Osteoblast (primary cell): ENCODE data around the gene ADARB2. TPM values are rescaled to one million over a fixed set of nuclear protein-coding genes. Genes with fewer than 3 reads are reported as not detected.
A peak's percentile ranks its signal among the peaks of the same experiment; 100 is the strongest.

Experiments
- DNase-seq: peaks from one replicate; pipeline ENCODE4 v3.0.0; 2011; ENCODE audit warnings: low spot score, mixed read lengths; ENCODE audit not compliant: insufficient read length; ENCODE audit errors: missing footprints
- H2AFZ ChIP-seq: 2 replicates; pipeline ENCODE4 v1.6.0; 2011; ENCODE audit warnings: mild to moderate bottlenecking, low read length
- H3K27ac ChIP-seq: 2 replicates; pipeline ENCODE4 v1.5.1; 2011; ENCODE audit warnings: mild to moderate bottlenecking, low read depth, low read length, moderate library complexity
- H3K27me3 ChIP-seq: 2 replicates; pipeline ENCODE4 v1.6.0; 2012; ENCODE audit warnings: mild to moderate bottlenecking, control low read depth, inconsistent platforms, low read length, moderate library complexity; ENCODE audit not compliant: insufficient read depth
- H3K36me3 ChIP-seq: 2 replicates; pipeline ENCODE4 v1.5.1; 2011; ENCODE audit warnings: mild to moderate bottlenecking, low read length, control low read depth, moderate library complexity; ENCODE audit not compliant: insufficient read depth
- H3K4me1 ChIP-seq: 2 replicates; pipeline ENCODE4 v1.5.1; 2011; ENCODE audit warnings: mild to moderate bottlenecking, low read length, control low read depth, moderate library complexity; ENCODE audit not compliant: insufficient read depth
- H3K4me2 ChIP-seq: 2 replicates; pipeline ENCODE4 v1.6.0; 2011; ENCODE audit warnings: mild to moderate bottlenecking, low read length; ENCODE audit not compliant: insufficient read depth
- H3K4me3 ChIP-seq: fragments of 200-600 bp; sonication (generic); 3 replicates; pipeline ENCODE4 v1.5.1; 2012; ENCODE audit warnings: mild to moderate bottlenecking, low read length, inconsistent platforms; ENCODE audit not compliant: insufficient read depth
- H3K79me2 ChIP-seq: 2 replicates; pipeline ENCODE4 v1.6.0; 2012; ENCODE audit warnings: mild to moderate bottlenecking, low read length, control low read depth, inconsistent platforms; ENCODE audit not compliant: insufficient read depth
- H3K9me3 ChIP-seq: 2 replicates; pipeline ENCODE4 v1.5.1; 2011; ENCODE audit warnings: low read depth, low read length, control low read depth
- H4K20me1 ChIP-seq: 2 replicates; pipeline ENCODE4 v1.6.0; 2012; ENCODE audit warnings: mild to moderate bottlenecking, low read length, control low read depth; ENCODE audit not compliant: insufficient read depth
- total RNA-seq: library from RNA; depleted of rRNA; stranded (reverse); fragments of >200 nt; gene quantifications from 2 replicates; pipeline ENCODE4 v1.2.3, GENCODE V29; 2012
- TF ChIP-seq, protein P1 (sequence below): IDR thresholded peaks from 2 replicates; pipeline ENCODE4 v1.5.1; 2011; ENCODE audit warnings: mild to moderate bottlenecking, low read depth, low read length, moderate library complexity; ENCODE audit errors: extremely low read depth

Gene ADARB2
- total RNA-seq, 1 donor, result not detected

DNA sequence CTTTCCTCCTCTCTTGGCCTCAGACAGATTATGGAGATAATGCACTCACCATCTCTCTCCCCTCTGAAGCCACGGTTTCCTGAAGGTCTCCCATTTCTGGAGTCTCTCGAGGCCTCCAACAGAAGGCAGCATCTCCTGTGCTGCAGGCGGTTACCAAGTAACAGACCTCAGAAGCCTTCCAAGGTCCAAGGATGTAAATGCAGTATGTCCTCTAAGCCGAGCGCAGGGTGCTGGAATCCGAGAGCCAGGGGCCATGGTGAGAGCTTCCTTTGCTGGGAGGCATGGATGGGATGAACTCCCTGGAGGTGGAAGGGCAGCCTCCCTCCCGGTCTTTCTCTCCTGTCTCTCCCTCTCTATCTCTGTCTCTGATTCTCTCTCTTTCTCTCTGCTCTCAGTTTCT, 79.8 kb downstream of the ADARB2 start:
- no peaks in the 10 kb centered on the region for H3K9me3 ChIP-seq
- no peak overlapping the region for H3K4me2 ChIP-seq
- TF ChIP-seq, protein P1, sequence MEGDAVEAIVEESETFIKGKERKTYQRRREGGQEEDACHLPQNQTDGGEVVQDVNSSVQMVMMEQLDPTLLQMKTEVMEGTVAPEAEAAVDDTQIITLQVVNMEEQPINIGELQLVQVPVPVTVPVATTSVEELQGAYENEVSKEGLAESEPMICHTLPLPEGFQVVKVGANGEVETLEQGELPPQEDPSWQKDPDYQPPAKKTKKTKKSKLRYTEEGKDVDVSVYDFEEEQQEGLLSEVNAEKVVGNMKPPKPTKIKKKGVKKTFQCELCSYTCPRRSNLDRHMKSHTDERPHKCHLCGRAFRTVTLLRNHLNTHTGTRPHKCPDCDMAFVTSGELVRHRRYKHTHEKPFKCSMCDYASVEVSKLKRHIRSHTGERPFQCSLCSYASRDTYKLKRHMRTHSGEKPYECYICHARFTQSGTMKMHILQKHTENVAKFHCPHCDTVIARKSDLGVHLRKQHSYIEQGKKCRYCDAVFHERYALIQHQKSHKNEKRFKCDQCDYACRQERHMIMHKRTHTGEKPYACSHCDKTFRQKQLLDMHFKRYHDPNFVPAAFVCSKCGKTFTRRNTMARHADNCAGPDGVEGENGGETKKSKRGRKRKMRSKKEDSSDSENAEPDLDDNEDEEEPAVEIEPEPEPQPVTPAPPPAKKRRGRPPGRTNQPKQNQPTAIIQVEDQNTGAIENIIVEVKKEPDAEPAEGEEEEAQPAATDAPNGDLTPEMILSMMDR, result no peak
- H3K79me2 ChIP-seq, result no peaks in the 10 kb centered on the region
- H3K36me3 ChIP-seq, result no peaks in the 10 kb centered on the region
- H2AFZ ChIP-seq, result no peak overlapping the region
- H3K27ac ChIP-seq, result no peak overlapping the region
- H3K27me3 ChIP-seq, result no peaks in the 10 kb centered on the region
- no peak overlapping the region for H3K4me3 ChIP-seq
- H4K20me1 ChIP-seq, result no peaks in the 10 kb centered on the region
- H3K4me1 ChIP-seq, result no peaks in the 10 kb centered on the region
- peak; percentile 34 for DNase-seq

DNA sequence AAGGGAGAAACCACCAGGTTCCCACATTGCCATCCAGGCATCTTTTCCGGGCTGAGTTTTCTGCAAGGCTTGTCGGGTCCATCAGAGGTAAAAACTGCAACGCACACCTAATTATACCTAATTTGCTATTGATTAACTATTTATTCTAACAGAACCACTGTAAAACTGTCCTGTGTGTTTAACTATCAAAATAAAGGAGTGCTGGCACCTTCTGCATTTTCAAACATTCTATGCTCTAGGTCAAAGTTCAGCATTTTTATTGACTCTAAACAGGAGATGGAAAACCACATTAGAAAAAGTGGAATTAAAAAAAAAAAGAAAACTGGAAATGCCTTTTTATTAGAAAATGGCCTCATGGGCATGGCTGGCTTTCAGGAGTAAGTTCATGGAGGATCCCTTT, 82.0 kb downstream of the ADARB2 start:
- Histone ChIP-seq H2AFZ (no peak overlapping the region), H3K27ac (no peak overlapping the region), H3K36me3 (no peaks in the 10 kb centered on the region), H3K9me3 (no peaks in the 10 kb centered on the region), H3K4me2 (no peak overlapping the region), H4K20me1 (no peaks in the 10 kb centered on the region), H3K27me3 (no peaks in the 10 kb centered on the region), H3K79me2 (no peaks in the 10 kb centered on the region), H3K4me1 (no peaks in the 10 kb centered on the region), H3K4me3 (no peak overlapping the region)
- no peak for DNase-seq
- TF ChIP-seq, protein P1, result no peak

DNA sequence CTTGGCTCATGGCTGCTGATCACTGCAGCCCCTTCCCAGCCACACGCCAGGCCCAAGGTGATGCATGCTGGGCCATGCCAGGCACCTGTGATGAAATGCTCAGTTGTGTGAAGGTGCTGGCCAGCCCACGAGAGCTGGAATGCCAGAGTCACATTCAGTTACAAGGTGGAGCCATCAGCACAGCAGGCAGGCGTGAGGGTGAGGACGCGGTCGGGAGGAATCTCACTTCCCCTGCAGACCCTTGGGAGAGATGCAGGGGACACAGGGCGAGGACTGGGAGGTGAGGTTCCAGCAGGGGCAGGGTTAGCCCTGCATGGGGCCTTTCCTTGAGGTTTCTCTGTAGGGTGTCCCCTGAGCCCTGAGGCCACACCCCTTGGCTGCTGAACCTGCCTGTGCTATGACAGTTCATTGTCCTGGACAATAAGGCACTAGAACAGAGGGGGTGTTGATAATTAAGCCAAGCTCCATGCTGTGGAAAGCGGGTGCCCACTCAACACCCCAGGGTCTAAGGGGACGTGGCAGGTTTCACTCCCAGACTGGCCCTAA, 82.4 kb downstream of the ADARB2 start:
- no peaks in the 10 kb centered on the region for H3K4me1 ChIP-seq
- H3K9me3 ChIP-seq, result no peaks in the 10 kb centered on the region
- no peaks in the 10 kb centered on the region for H3K79me2 ChIP-seq
- TF ChIP-seq, protein P1, result no peak
- H3K4me2 ChIP-seq, result no peak overlapping the region
- H3K27ac ChIP-seq, result no peak overlapping the region
- H4K20me1 ChIP-seq, result no peaks in the 10 kb centered on the region
- H2AFZ ChIP-seq, result no peak overlapping the region
- H3K4me3 ChIP-seq, result no peak overlapping the region
- DNase-seq, result no peak
- no peaks in the 10 kb centered on the region for H3K36me3 ChIP-seq
- H3K27me3 ChIP-seq, result no peaks in the 10 kb centered on the region

DNA sequence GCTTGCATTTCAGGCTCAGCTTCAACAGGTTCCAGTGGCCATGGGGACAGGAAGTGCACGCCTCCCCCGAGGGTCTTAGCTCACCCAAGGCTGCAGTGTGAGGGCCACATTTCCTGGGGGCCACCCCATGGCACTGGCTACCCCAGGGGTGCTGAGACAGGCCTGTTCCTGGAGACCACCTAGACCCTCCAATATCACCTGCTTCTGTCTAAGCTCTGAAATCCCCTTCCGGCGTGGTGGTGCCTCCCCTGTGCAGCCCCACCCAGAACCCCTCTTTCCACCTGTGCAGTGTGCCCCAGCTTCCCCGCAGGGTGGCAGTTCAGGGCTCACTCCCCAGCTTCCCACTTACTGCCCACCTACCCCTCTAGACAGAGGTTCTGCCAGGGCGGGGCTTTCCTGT, 83.1 kb downstream of the ADARB2 start:
- no peaks in the 10 kb centered on the region for H3K27me3 ChIP-seq
- H4K20me1 ChIP-seq, result no peaks in the 10 kb centered on the region
- no peaks in the 10 kb centered on the region for H3K4me1 ChIP-seq
- no peak overlapping the region for H2AFZ ChIP-seq
- no peak overlapping the region for H3K4me3 ChIP-seq
- no peak overlapping the region for H3K4me2 ChIP-seq
- DNase-seq, result no peak
- no peaks in the 10 kb centered on the region for H3K36me3 ChIP-seq
- TF ChIP-seq, protein P1, result no peak
- H3K9me3 ChIP-seq, result no peaks in the 10 kb centered on the region
- no peaks in the 10 kb centered on the region for H3K79me2 ChIP-seq
- H3K27ac ChIP-seq, result no peak overlapping the region
